Endothelial cell of umbilical vein (primary cell): ENCODE measurements around the gene BSDC1. TPM values are rescaled to one million over a fixed set of nuclear protein-coding genes. Genes with fewer than 3 reads are reported as not detected.

ENCODE experiments used
- BruUV-seq: library from RNA; stranded (reverse); fragments of 400-500 nt; replicated peaks from 2 replicates; lab custom pipeline; 2021; lab: Mats Ljungman, UMichigan
- CTCF ChIA-PET: fragments of 300-600, 350-600 bp; sonication (Branson Sonifier 250); formaldehyde crosslinking; loops from one replicate; lab custom pipeline; 2021; ENCODE audit warnings: antibody characterized with exemption, inconsistent platforms; lab: Charles Lee
- POLR2A ChIA-PET: fragments of 300-600, 350-600 bp; sonication (Branson Sonifier 250); formaldehyde crosslinking; loops from one replicate; lab custom pipeline; 2021; ENCODE audit warnings: antibody characterized with exemption, inconsistent platforms; lab: Charles Lee
- DNase-seq: peaks from one replicate; pipeline ENCODE4 v3.0.0-alpha.2; 2011; ENCODE audit warnings: low read depth, low spot score
- FAIRE-seq: peaks from 2 replicates; lab custom pipeline; 2011; peaks lifted over from hg19 to GRCh38; lab: Jason Lieb, UNC
- H2AFZ ChIP-seq: 2 replicates; pipeline ENCODE4 v1.6.0; 2012; ENCODE audit warnings: low read depth, low read length, control low read depth, inconsistent platforms
- H3K27ac ChIP-seq: 2 replicates; pipeline ENCODE4 v1.5.1; 2011; ENCODE audit warnings: low read depth, mild to moderate bottlenecking, control low read depth, low read length, moderate library complexity; ENCODE audit not compliant: insufficient read depth
- H3K27me3 ChIP-seq, 2 experiments: 2 replicates each; pipeline versions ENCODE4 v1.6.0 to v1.6.1; 2011; ENCODE audit warnings: low read length in 2 of 2, mixed read lengths in 1 of 2; ENCODE audit not compliant: control insufficient read depth in 2 of 2, insufficient read depth in 2 of 2
- H3K36me3 ChIP-seq, 2 experiments: 2 replicates in 1 of 2; 3 replicates in 1 of 2; pipeline ENCODE4 v1.5.1; 2011; ENCODE audit warnings: low read length in 2 of 2, mild to moderate bottlenecking in 1 of 2, moderate library complexity in 1 of 2; ENCODE audit not compliant: control insufficient read depth in 2 of 2, insufficient read depth in 2 of 2; ENCODE audit errors: extremely low read depth in 1 of 2
- H3K4me1 ChIP-seq: 3 replicates; pipeline ENCODE4 v1.5.1; 2011; ENCODE audit warnings: mild to moderate bottlenecking, low read length; ENCODE audit not compliant: control insufficient read depth, insufficient read depth; ENCODE audit errors: extremely low read depth
- H3K4me2 ChIP-seq: 2 replicates; pipeline ENCODE4 v1.6.1; 2011; ENCODE audit warnings: low read length, control low read depth, mixed read lengths; ENCODE audit not compliant: insufficient read depth
- H3K4me3 ChIP-seq, 3 experiments: fragments of 200-600 bp in 1 of 3; sonication (generic), shearing (Covaris generic) in 1 of 3; replicated peaks in 1 of 3; 2 replicates each; pipeline ENCODE4 v1.5.1; 2011 to 2016; ENCODE audit warnings: control low read depth in 3 of 3, low read length in 3 of 3, mild to moderate bottlenecking in 2 of 3, inconsistent platforms in 1 of 3, low read depth in 1 of 3, moderate library complexity in 1 of 3; ENCODE audit not compliant: insufficient read depth in 1 of 3
- H3K79me2 ChIP-seq: 2 replicates; pipeline ENCODE4 v1.6.0; 2012; ENCODE audit warnings: low read length, inconsistent platforms; ENCODE audit not compliant: control insufficient read depth, insufficient read depth
- H3K9ac ChIP-seq: replicated peaks from 2 replicates; pipeline ENCODE3; 2011; ENCODE audit warnings: low read length, control low read depth; ENCODE audit not compliant: insufficient read depth; ENCODE audit errors: extremely low read depth
- H3K9me1 ChIP-seq: replicated peaks from 3 replicates; pipeline ENCODE4 v1.6.0; 2011; ENCODE audit warnings: mild to moderate bottlenecking, low read length; ENCODE audit not compliant: control insufficient read depth, insufficient read depth; ENCODE audit errors: extremely low read depth
- H3K9me3 ChIP-seq: replicated peaks from 2 replicates; pipeline ENCODE4 v1.5.1; 2012; ENCODE audit warnings: low read length, inconsistent platforms; ENCODE audit not compliant: control insufficient read depth, insufficient read depth
- H4K20me1 ChIP-seq: replicated peaks from 2 replicates; pipeline ENCODE3; 2011; ENCODE audit warnings: mild to moderate bottlenecking, low read length; ENCODE audit not compliant: control insufficient read depth, insufficient read depth; ENCODE audit errors: extremely low read depth
- EZH2 ChIP-seq: IDR thresholded peaks from 2 replicates; pipeline ENCODE4 v1.6.1; 2012; ENCODE audit warnings: borderline replicate concordance, low read depth, mild to moderate bottlenecking, moderate library complexity, low read length, inconsistent platforms; ENCODE audit not compliant: severe bottlenecking
- FOS ChIP-seq: IDR thresholded peaks from 2 replicates; pipeline ENCODE4 v1.6.1; 2011; ENCODE audit warnings: mild to moderate bottlenecking, low read length, moderate library complexity, borderline replicate concordance; ENCODE audit not compliant: insufficient read depth
- GATA2 ChIP-seq: IDR thresholded peaks from 2 replicates; pipeline ENCODE4 v1.7.0; 2011; ENCODE audit warnings: low read depth, mild to moderate bottlenecking, moderate library complexity, mixed read lengths, low read length; ENCODE audit not compliant: insufficient read length, insufficient read depth
- JUN ChIP-seq: IDR thresholded peaks from 2 replicates; pipeline ENCODE4 v1.6.1; 2011; ENCODE audit warnings: borderline replicate concordance, low read depth; ENCODE audit not compliant: insufficient read length, insufficient read depth
- MYC ChIP-seq: IDR thresholded peaks from one replicate; pipeline ENCODE4 v1.6.1; 2011; ENCODE audit warnings: mild to moderate bottlenecking, low read depth, low read length
- POLR2A ChIP-seq: IDR thresholded peaks from 2 replicates; pipeline ENCODE4 v1.6.1; 2012; ENCODE audit warnings: low read depth, mild to moderate bottlenecking, control low read depth, low read length
- POLR2AphosphoS5 ChIP-seq: IDR thresholded peaks from 2 replicates; pipeline ENCODE4 v1.6.1; 2012; ENCODE audit warnings: low read depth, mild to moderate bottlenecking, control low read depth, low read length, moderate library complexity; ENCODE audit not compliant: insufficient read depth
- dilution Hi-C: fragments of 300-500 bp; cut with MboI; formaldehyde crosslinking; loops from one replicate; pipeline ENCODE4 v1.15.0; 2019; ENCODE audit warnings: low sequenced_read_pairs; ENCODE audit not compliant: extremely low pct_ligation_motif_present
- intact Hi-C: fragments of 100-400 bp; cut with micrococcal nuclease; formaldehyde crosslinking; loops from one replicate; pipeline ENCODE4 v1.10.0; 2022
- polyA plus RNA-seq, 4 experiments: library from polyadenylated mRNA; depleted of rRNA in 3 of 4; stranded (reverse) in 3 of 4; unstranded in 1 of 4; fragments of >200 nt; gene quantifications; 2 replicates each; pipeline versions ENCODE4 v1.2.1 to v1.2.3, GENCODE V29; 2011 to 2012; ENCODE audit warnings: missing spikeins in 1 of 4
- total RNA-seq: library from RNA; stranded (reverse); gene quantifications from 2 replicates; pipeline ENCODE4 v1.2.3, GENCODE V29; 2021
- TF ChIP-seq, protein P1 (sequence below), 2 donors: IDR thresholded peaks; 1 replicate in 1 of 2; 2 replicates in 1 of 2; pipeline ENCODE4 v1.5.1; 2011; ENCODE audit warnings: low read length in 2 of 2, mild to moderate bottlenecking in 2 of 2, moderate library complexity in 2 of 2, control low read depth in 1 of 2, inconsistent platforms in 1 of 2, low read depth in 1 of 2; ENCODE audit not compliant: insufficient read depth in 1 of 2; ENCODE audit errors: extremely low read depth in 1 of 2
- TF ChIP-seq, protein P2 (sequence below): IDR thresholded peaks from 2 replicates; pipeline ENCODE4 v1.6.1; 2011; ENCODE audit not compliant: insufficient read depth, insufficient read length

Gene BSDC1
- total and polyA plus RNA-seq, 2 donors (not counting 3 experiments of a cell fraction or from before 2014, with no cell fraction given), result 44.3 to 64.6 TPM

DNA sequence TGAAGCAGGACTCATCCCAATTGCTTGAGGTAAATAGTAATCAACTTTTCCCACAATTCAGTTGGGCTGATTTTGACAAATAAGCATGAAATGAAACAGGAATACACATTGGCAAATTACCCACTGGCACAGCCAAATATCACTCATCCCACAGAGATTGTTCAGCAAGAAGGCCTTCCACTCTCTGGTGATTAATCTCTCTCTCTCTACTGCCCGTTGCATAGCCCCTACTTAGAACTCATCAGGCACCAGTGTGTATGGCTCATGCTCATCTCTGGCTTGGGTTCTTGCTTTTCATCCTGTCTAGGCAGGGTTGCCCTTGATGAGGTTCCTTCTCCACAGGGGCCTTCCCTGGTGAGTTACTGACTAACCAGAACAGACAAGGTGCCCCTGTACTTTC is 1.1 kb downstream of the BSDC1 start:
- dilution Hi-C loops (no loop called here), intact Hi-C loops (loop anchor here (5.0 kb wide), 1 partner anchor 286 kb away; the partner anchor contains the start of gene KPNA6)
- Histone ChIP-seq H3K27me3 (no peaks in the 10 kb centered on the region), H3K36me3 (peaks cover 3 to 18% of the 10 kb centered on the region in 2 experiments), H3K4me1 (peaks cover 15% of the 10 kb centered on the region), H4K20me1 (no peaks in the 10 kb centered on the region), H3K9ac (peak overlapping the region; percentile 87), H3K9me3 (no peaks in the 10 kb centered on the region), H2AFZ (no peak overlapping the region), H3K79me2 (peaks cover 13% of the 10 kb centered on the region), H3K27ac (peak overlapping the region; percentile 60), H3K4me2 (peak overlapping the region; percentile 88), H3K9me1 (no peaks in the 10 kb centered on the region), H3K4me3 (peak overlapping the region in 1 of 3 experiments; percentile 61)
- TF ChIP-seq GATA2 (no peak), MYC (no peak), JUN (no peak), EZH2 (no peak), POLR2A (no peak), POLR2AphosphoS5 (no peak), FOS (no peak)
- TF ChIP-seq, protein P1, sequence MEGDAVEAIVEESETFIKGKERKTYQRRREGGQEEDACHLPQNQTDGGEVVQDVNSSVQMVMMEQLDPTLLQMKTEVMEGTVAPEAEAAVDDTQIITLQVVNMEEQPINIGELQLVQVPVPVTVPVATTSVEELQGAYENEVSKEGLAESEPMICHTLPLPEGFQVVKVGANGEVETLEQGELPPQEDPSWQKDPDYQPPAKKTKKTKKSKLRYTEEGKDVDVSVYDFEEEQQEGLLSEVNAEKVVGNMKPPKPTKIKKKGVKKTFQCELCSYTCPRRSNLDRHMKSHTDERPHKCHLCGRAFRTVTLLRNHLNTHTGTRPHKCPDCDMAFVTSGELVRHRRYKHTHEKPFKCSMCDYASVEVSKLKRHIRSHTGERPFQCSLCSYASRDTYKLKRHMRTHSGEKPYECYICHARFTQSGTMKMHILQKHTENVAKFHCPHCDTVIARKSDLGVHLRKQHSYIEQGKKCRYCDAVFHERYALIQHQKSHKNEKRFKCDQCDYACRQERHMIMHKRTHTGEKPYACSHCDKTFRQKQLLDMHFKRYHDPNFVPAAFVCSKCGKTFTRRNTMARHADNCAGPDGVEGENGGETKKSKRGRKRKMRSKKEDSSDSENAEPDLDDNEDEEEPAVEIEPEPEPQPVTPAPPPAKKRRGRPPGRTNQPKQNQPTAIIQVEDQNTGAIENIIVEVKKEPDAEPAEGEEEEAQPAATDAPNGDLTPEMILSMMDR (IDR thresholded peaks at IDR 0.05; ENCODE audit: extremely low read depth in 1 of 2, insufficient read depth in 1 of 2, low read depth in 1 of 2, low read length in 2 of 2), result no peak
- TF ChIP-seq, protein P2, sequence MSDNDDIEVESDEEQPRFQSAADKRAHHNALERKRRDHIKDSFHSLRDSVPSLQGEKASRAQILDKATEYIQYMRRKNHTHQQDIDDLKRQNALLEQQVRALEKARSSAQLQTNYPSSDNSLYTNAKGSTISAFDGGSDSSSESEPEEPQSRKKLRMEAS, result no peak
- FAIRE-seq (no peak), DNase-seq (no peak)
- no TSS peak for BruUV-seq
- ChIA-PET POLR2A (no interaction called here), CTCF (interaction anchor here (1.3 to 2.6 kb wide), 2 partner anchors 8 to 178 kb away, joined by 4 to 11 read pairs; no protein-coding TSS in a partner anchor)
